IMR-90 (cell line): ENCODE data around the gene CACNA2D3. TPM values are rescaled to one million over a fixed set of nuclear protein-coding genes. Genes with fewer than 3 reads are reported as not detected.

Source experiments
- ATAC-seq: fragments of 200-7000 bp; cut with Tn5 transposase; 2 replicates; pipeline ENCODE4 v1.9.1; 2020; ENCODE audit warnings: low read depth, mild to moderate bottlenecking, moderate library complexity
- BruUV-seq: library from RNA; stranded (reverse); fragments of 400-500 nt; replicated peaks from 2 replicates; lab custom pipeline; 2021; lab: Mats Ljungman, UMichigan
- CTCF ChIA-PET: fragments of 300-600 bp; formaldehyde crosslinking; extraction: SDS; loops from one replicate; lab custom pipeline; 2021; ENCODE audit warnings: antibody characterized with exemption; lab: Yijun Ruan, JAX
- POLR2A ChIA-PET: fragments of 300-600 bp; sonication (Branson Sonifier 250); formaldehyde crosslinking; loops from one replicate; lab custom pipeline; 2022; ENCODE audit warnings: antibody characterized with exemption; ENCODE audit not compliant: unreplicated experiment; lab: Charles Lee
- DNase-seq: peaks from one replicate; pipeline ENCODE4 v3.0.0; 2013
- H2AFZ ChIP-seq: replicated peaks from 2 replicates; pipeline ENCODE3; 2013; ENCODE audit warnings: low read length, mild to moderate bottlenecking; ENCODE audit not compliant: poor library complexity
- H2AK5ac ChIP-seq: 2 replicates; pipeline ENCODE4 v1.6.1; 2013; ENCODE audit warnings: low read depth, low read length, inconsistent platforms
- H2AK9ac ChIP-seq: replicated peaks from 2 replicates; pipeline ENCODE3; 2013; ENCODE audit warnings: mild to moderate bottlenecking, low read depth, low read length, moderate library complexity; ENCODE audit not compliant: poor library complexity
- H2BK120ac ChIP-seq: 2 replicates; pipeline ENCODE4 v1.6.1; 2013; ENCODE audit warnings: low read depth, low read length, inconsistent platforms
- H2BK15ac ChIP-seq: 3 replicates; pipeline ENCODE4 v1.6.1; 2013; ENCODE audit warnings: low read depth, low read length, inconsistent platforms
- H2BK20ac ChIP-seq: 2 replicates; pipeline ENCODE4 v1.6.1; 2013; ENCODE audit warnings: low read depth, mild to moderate bottlenecking, inconsistent platforms, low read length, moderate library complexity
- H2BK5ac ChIP-seq: 2 replicates; pipeline ENCODE4 v1.6.1; 2013; ENCODE audit warnings: mild to moderate bottlenecking, low read depth, low read length, inconsistent platforms; ENCODE audit not compliant: poor library complexity, severe bottlenecking
- H3K14ac ChIP-seq: replicated peaks from 2 replicates; pipeline ENCODE4 v1.6.1; 2013; ENCODE audit warnings: low read depth, low read length, inconsistent platforms
- H3K18ac ChIP-seq: 2 replicates; pipeline ENCODE4 v1.6.1; 2013; ENCODE audit warnings: low read depth, low read length, control low read depth
- H3K23ac ChIP-seq: 2 replicates; pipeline ENCODE4 v1.6.1; 2013; ENCODE audit warnings: low read depth, low read length, inconsistent platforms
- H3K27ac ChIP-seq: 2 replicates; pipeline ENCODE4 v1.5.1; 2013; ENCODE audit warnings: mild to moderate bottlenecking, control low read depth, low read length; ENCODE audit not compliant: insufficient read depth
- H3K27me3 ChIP-seq: 2 replicates; pipeline ENCODE4 v1.6.1; 2013; ENCODE audit warnings: low read length; ENCODE audit not compliant: control insufficient read depth, insufficient read depth
- H3K36me3 ChIP-seq: 2 replicates; pipeline ENCODE4 v1.6.1; 2013; ENCODE audit warnings: low read length, mixed read lengths; ENCODE audit not compliant: control insufficient read depth, insufficient read depth
- H3K4ac ChIP-seq: 2 replicates; pipeline ENCODE4 v1.6.1; 2013; ENCODE audit warnings: low read depth, low read length, inconsistent platforms
- H3K4me1 ChIP-seq: 2 replicates; pipeline ENCODE4 v1.6.1; 2013; ENCODE audit warnings: low read length, mixed read lengths; ENCODE audit not compliant: control insufficient read depth, insufficient read depth
- H3K4me2 ChIP-seq: 2 replicates; pipeline ENCODE4 v1.6.1; 2013; ENCODE audit warnings: low read depth, mild to moderate bottlenecking, control low read depth, low read length, moderate library complexity
- H3K4me3 ChIP-seq: 2 replicates; pipeline ENCODE4 v1.5.1; 2013; ENCODE audit warnings: low read depth, mild to moderate bottlenecking, control low read depth, low read length, moderate library complexity; ENCODE audit not compliant: insufficient read depth
- H3K56ac ChIP-seq: 2 replicates; pipeline ENCODE4 v1.6.1; 2013; ENCODE audit warnings: low read length, inconsistent platforms; ENCODE audit not compliant: insufficient read depth; ENCODE audit errors: extremely low read depth
- H3K79me1 ChIP-seq, 2 experiments: 2 replicates each; pipeline ENCODE4 v1.6.1; 2013; ENCODE audit warnings: low read length in 2 of 2, inconsistent platforms in 1 of 2, low read depth in 1 of 2
- H3K9ac ChIP-seq: 2 replicates; pipeline ENCODE4 v1.6.1; 2013; ENCODE audit warnings: low read depth, low read length, control low read depth
- H3K9me1 ChIP-seq: 2 replicates; pipeline ENCODE4 v1.6.1; 2013; ENCODE audit warnings: low read length, inconsistent platforms; ENCODE audit not compliant: insufficient read depth
- H3K9me3 ChIP-seq: 2 replicates; pipeline ENCODE4 v1.6.1; 2013; ENCODE audit warnings: low read length; ENCODE audit not compliant: control insufficient read depth, insufficient read depth
- H4K20me1 ChIP-seq: 2 replicates; pipeline ENCODE4 v1.6.1; 2013; ENCODE audit warnings: low read length, inconsistent platforms; ENCODE audit not compliant: insufficient read depth
- H4K5ac ChIP-seq: 2 replicates; pipeline ENCODE4 v1.6.1; 2013; ENCODE audit warnings: mild to moderate bottlenecking, low read depth, low read length, control low read depth
- H4K8ac ChIP-seq, 2 experiments: 2 replicates each; pipeline ENCODE4 v1.6.1; 2013; ENCODE audit warnings: low read depth in 2 of 2, low read length in 2 of 2, control low read depth in 1 of 2, inconsistent platforms in 1 of 2
- H4K91ac ChIP-seq: 2 replicates; pipeline ENCODE4 v1.6.1; 2013; ENCODE audit warnings: low read depth, low read length, inconsistent platforms; ENCODE audit not compliant: insufficient read depth
- BHLHE40 ChIP-seq: fragments of 150-350 bp; IDR thresholded peaks from 2 replicates; pipeline ENCODE4 v1.6.1; 2016; ENCODE audit warnings: mild to moderate bottlenecking, low read depth, low read length
- CEBPB ChIP-seq: IDR thresholded peaks from 2 replicates; pipeline ENCODE4 v1.6.1; 2012; ENCODE audit warnings: low read depth, low read length, improper control_type of control experiment
- CHD1 ChIP-seq: IDR thresholded peaks from 2 replicates; pipeline ENCODE4 v1.6.1; 2012; ENCODE audit warnings: low read depth, low read length, improper control_type of control experiment
- FOS ChIP-seq: fragments of 150-350 bp; IDR thresholded peaks from 2 replicates; pipeline ENCODE4 v1.6.1; 2016; ENCODE audit warnings: low read depth, low read length
- MAFK ChIP-seq: IDR thresholded peaks from 2 replicates; pipeline ENCODE4 v1.6.1; 2012; ENCODE audit warnings: low read depth, low read length, improper control_type of control experiment
- MAZ ChIP-seq: IDR thresholded peaks from 2 replicates; pipeline ENCODE4 v1.6.1; 2012; ENCODE audit warnings: low read depth, mild to moderate bottlenecking, low read length, improper control_type of control experiment, moderate library complexity, borderline replicate concordance
- MXI1 ChIP-seq: IDR thresholded peaks from 2 replicates; pipeline ENCODE4 v1.6.1; 2012; ENCODE audit warnings: low read depth, mild to moderate bottlenecking, low read length, moderate library complexity, borderline replicate concordance
- NFE2L2 ChIP-seq: fragments of 150-350 bp; IDR thresholded peaks from 2 replicates; pipeline ENCODE4 v1.6.1; 2016; ENCODE audit warnings: low read depth, mild to moderate bottlenecking, low read length
- POLR2A ChIP-seq: IDR thresholded peaks from 2 replicates; pipeline ENCODE4 v1.6.1; 2012; ENCODE audit warnings: mild to moderate bottlenecking, low read depth, low read length
- RAD21 ChIP-seq: IDR thresholded peaks from 2 replicates; pipeline ENCODE4 v1.6.1; 2012; ENCODE audit warnings: low read length, improper control_type of control experiment
- RCOR1 ChIP-seq: IDR thresholded peaks from 2 replicates; pipeline ENCODE4 v1.6.1; 2012; ENCODE audit warnings: mild to moderate bottlenecking, low read length, improper control_type of control experiment; ENCODE audit not compliant: insufficient replicate concordance
- RFX5 ChIP-seq: IDR thresholded peaks from 2 replicates; pipeline ENCODE4 v1.8.0; 2012; ENCODE audit warnings: low read depth, mild to moderate bottlenecking, low read length, moderate library complexity
- SMC3 ChIP-seq: fragments of 150-350 bp; IDR thresholded peaks from 2 replicates; pipeline ENCODE4 v1.6.1; 2016; ENCODE audit warnings: low read depth, mild to moderate bottlenecking, antibody characterized with exemption, low read length, moderate library complexity
- WGBS, 2 experiments: methylation state at CpG; one replicate each; pipeline versions ENCODE4 v1.1.5 to v1.1.7; 2013; ENCODE audit warnings: missing lambda C conversion rate in 2 of 2; ENCODE audit not compliant: insufficient read length in 1 of 2; ENCODE audit errors: extremely low coverage in 2 of 2; 5-methylcytosine and 5-hydroxymethylcytosine counted together
- dilution Hi-C: fragments of 300-500 bp; cut with HindIII; formaldehyde crosslinking; loops from one replicate; pipeline ENCODE4 v1.14.3; 2018; ENCODE audit warnings: low sequenced_read_pairs; ENCODE audit not compliant: unreplicated experiment
- in situ Hi-C: fragments of 300-500 bp; cut with MboI; formaldehyde crosslinking; loops from 3 replicates; pipeline ENCODE4 v1.14.3; 2019; ENCODE audit warnings: low sequenced_read_pairs, inconsistent platforms, mixed read lengths
- intact Hi-C: fragments of 100-400 bp; cut with micrococcal nuclease; formaldehyde crosslinking; loops from 2 replicates; pipeline ENCODE4 v1.10.0; 2022
- polyA plus RNA-seq, 3 experiments: library from polyadenylated mRNA; depleted of rRNA; stranded (reverse); fragments of >200 nt; gene quantifications; 2 replicates each; pipeline ENCODE4 v1.2.3, GENCODE V29; 2012; ENCODE audit warnings: low replicate concordance in 1 of 3
- total RNA-seq: library from RNA; depleted of rRNA; stranded (reverse); fragments of >200 nt; gene quantifications from 2 replicates; pipeline ENCODE4 v1.2.3, GENCODE V29; 2012
- TF ChIP-seq, protein P1 (sequence below): fragments of 150-350 bp; IDR thresholded peaks from 2 replicates; pipeline ENCODE4 v1.6.1; 2017; ENCODE audit warnings: mild to moderate bottlenecking, antibody characterized with exemption, low read length, low read depth
- TF ChIP-seq, protein P2 (sequence below): fragments of 150-350 bp; IDR thresholded peaks from 2 replicates; pipeline ENCODE4 v1.6.1; 2016; ENCODE audit warnings: low read depth, mild to moderate bottlenecking, low read length, moderate library complexity, borderline replicate concordance
- TF ChIP-seq, protein P3 (sequence below): conservative IDR thresholded peaks from 2 replicates; pipeline ENCODE4 v1.5.1; 2012; ENCODE audit warnings: mild to moderate bottlenecking, low read depth, low read length, improper control_type of control experiment

Gene CACNA2D3
- total and polyA plus RNA-seq, 2 of the 4 experiments (the other 2 are of a cell fraction), result 0.36 to 0.41 TPM

DNA sequence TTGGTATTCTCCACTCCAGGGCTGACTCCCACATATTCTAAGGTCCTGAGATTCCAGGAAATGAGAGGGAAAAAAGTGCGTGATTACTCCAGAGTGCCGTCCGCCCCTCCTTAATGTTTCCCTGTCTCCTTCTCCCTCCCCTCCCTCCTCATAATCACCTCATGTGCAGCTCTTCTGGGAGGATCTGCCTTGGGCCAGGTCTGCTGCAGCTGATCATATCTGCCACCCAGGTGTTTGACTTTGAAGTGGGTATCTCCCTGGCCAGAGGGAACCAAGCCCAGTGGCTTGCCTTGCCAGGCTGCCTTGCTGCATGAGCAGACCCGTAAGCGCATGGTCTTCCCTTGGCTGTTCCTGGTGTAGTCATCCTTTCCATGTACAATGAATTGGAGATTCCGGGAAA lies 833.6 kb downstream of the CACNA2D3 start:
- Histone ChIP-seq H3K27me3 (no peaks in the 10 kb centered on the region), H3K18ac (peak overlapping the region; percentile 32; the same call in 1 of the 2 replicates), H3K36me3 (no peaks in the 10 kb centered on the region), H4K8ac (peak overlapping the region in 1 of 2 experiments; percentile 30; a peak in 1 of 4 replicates), H2BK20ac (peak overlapping the region; percentile 96), H2AK5ac (peak overlapping the region; percentile 84; the same call in 1 of the 2 replicates), H2AFZ (no peak overlapping the region), H4K91ac (peak overlapping the region; percentile 82), H3K4me3 (no peak overlapping the region), H3K14ac (peak overlapping the region; percentile 14; the same call in 1 of the 2 replicates), H2AK9ac (no peak overlapping the region), H3K9me1 (peaks cover 28% of the 10 kb centered on the region), H3K27ac (no peak overlapping the region), H4K5ac (peak overlapping the region; percentile 26; the same call in 1 of the 2 replicates), H3K79me1 (peaks cover 5 to 25% of the 10 kb centered on the region in 2 experiments; a peak in 3 of 4 replicates), H2BK120ac (peak overlapping the region; percentile 98), H3K23ac (no peak overlapping the region), H4K20me1 (no peaks in the 10 kb centered on the region), H3K9ac (no peak overlapping the region), H3K9me3 (no peaks in the 10 kb centered on the region), H3K4me2 (no peak overlapping the region), H2BK15ac (peak overlapping the region; percentile 97; the same call in 2 of the 3 replicates), H3K56ac (no peak overlapping the region), H3K4me1 (peaks cover 17% of the 10 kb centered on the region), H3K4ac (peak overlapping the region; percentile 84), H2BK5ac (peak overlapping the region; percentile 9)
- ChIA-PET CTCF (interaction anchor here (0.6 kb wide), 2 partner anchors 280 to 605 kb away, joined by 3 to 4 read pairs; no protein-coding TSS in a partner anchor), POLR2A (no interaction called here)
- TF ChIP-seq RAD21 (no peak), CEBPB (no peak), CHD1 (no peak), MAFK (no peak), MAZ (no peak), NFE2L2 (no peak), MXI1 (no peak), RFX5 (no peak), BHLHE40 (no peak), RCOR1 (no peak), FOS (no peak), SMC3 (no peak), POLR2A (no peak)
- TF ChIP-seq, protein P1, sequence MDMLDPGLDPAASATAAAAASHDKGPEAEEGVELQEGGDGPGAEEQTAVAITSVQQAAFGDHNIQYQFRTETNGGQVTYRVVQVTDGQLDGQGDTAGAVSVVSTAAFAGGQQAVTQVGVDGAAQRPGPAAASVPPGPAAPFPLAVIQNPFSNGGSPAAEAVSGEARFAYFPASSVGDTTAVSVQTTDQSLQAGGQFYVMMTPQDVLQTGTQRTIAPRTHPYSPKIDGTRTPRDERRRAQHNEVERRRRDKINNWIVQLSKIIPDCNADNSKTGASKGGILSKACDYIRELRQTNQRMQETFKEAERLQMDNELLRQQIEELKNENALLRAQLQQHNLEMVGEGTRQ, result no peak
- TF ChIP-seq, protein P2, sequence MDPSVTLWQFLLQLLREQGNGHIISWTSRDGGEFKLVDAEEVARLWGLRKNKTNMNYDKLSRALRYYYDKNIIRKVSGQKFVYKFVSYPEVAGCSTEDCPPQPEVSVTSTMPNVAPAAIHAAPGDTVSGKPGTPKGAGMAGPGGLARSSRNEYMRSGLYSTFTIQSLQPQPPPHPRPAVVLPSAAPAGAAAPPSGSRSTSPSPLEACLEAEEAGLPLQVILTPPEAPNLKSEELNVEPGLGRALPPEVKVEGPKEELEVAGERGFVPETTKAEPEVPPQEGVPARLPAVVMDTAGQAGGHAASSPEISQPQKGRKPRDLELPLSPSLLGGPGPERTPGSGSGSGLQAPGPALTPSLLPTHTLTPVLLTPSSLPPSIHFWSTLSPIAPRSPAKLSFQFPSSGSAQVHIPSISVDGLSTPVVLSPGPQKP, result no peak
- TF ChIP-seq, protein P3, sequence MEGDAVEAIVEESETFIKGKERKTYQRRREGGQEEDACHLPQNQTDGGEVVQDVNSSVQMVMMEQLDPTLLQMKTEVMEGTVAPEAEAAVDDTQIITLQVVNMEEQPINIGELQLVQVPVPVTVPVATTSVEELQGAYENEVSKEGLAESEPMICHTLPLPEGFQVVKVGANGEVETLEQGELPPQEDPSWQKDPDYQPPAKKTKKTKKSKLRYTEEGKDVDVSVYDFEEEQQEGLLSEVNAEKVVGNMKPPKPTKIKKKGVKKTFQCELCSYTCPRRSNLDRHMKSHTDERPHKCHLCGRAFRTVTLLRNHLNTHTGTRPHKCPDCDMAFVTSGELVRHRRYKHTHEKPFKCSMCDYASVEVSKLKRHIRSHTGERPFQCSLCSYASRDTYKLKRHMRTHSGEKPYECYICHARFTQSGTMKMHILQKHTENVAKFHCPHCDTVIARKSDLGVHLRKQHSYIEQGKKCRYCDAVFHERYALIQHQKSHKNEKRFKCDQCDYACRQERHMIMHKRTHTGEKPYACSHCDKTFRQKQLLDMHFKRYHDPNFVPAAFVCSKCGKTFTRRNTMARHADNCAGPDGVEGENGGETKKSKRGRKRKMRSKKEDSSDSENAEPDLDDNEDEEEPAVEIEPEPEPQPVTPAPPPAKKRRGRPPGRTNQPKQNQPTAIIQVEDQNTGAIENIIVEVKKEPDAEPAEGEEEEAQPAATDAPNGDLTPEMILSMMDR, result no peak
- no peak for ATAC-seq
- no CpG with 5 or more reads among the region's 6 CpGs for WGBS, 2 experiments
- dilution Hi-C loops, result no loop called here
- no peak for DNase-seq
- BruUV-seq, result no TSS peak
- in situ Hi-C loops, result no loop called here
- intact Hi-C loops, result loop anchor here (2.0 kb wide), 1 partner anchor 43 kb away; no protein-coding TSS in a partner anchor
